ENCODE results near the gene RRP1. TPM values are rescaled to one million over a fixed set of nuclear protein-coding genes. Genes with fewer than 3 reads are reported as not detected.

Gene RRP1
- polyA plus RNA-seq, 1 of the 3 experiments (the other 2 are of a cell fraction) = 22.7 TPM

DNA sequence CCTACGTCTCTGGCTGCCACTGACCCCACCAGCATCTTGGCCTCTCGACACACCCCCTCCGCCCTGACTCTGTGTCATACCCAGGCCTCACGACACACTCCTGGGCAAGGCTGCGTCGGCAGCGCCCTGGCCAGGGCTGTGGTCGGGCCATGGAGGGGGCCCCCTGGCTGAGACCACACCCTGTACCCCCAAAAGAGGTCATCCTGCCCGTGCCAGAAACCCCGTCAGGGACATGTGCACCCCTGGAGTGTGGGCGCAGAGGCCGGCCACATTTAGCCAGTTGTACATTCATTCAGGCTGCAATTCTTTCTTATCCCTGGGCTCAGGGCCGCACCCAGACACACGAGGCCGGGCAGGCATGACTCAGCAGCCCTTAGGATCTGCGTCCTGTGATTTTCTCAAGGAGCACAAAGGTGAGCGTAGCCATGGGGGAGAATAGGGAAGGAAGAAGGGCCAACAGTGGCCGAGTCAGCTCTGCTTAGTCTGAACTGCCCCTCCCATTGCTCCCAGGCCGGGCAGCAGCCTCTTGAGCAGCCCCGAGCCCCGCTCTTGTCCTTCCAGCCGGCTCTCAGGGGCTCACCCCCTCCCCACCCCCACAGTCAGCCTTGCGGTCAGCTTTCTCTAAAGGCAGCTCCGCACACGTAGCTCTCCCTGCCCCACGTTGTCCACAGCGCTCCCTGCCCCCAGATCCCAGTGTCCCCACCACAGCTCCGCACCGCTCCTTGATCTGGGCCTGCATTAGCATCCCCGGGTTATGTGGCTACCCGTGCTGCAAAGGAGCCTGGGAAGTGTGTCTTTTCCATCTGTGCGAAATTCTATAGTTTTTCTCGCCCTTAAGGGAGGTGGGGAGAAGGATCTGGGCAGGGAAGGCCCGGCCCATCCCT is 21.2 kb upstream of the RRP1 start:
- H3K9ac ChIP-seq = peak overlapping the region; percentile 48; the same call in 1 of the 2 replicates
- no peaks in the 10 kb centered on the region for H3K9me2 ChIP-seq
- 80% methylated on average over 23 of the region's 34 CpGs for WGBS (ENCODE audit: low lambda C conversion rate)
- DNase-seq = no peak
- no peaks in the 10 kb centered on the region for H3K79me2 ChIP-seq (ENCODE audit: insufficient read depth)
- peaks cover 0 to 5% of the 10 kb centered on the region in 2 experiments; a peak in 2 of 4 replicates for H3K4me1 ChIP-seq (ENCODE audit: control insufficient read depth in 1 of 2, insufficient read depth in 2 of 2, low read depth in 1 of 2, low read length in 1 of 2)
- ChIA-PET POLR2A (no interaction called here), CTCF (interaction anchor here (0.5 kb wide), 1 partner anchor 21 kb away, joined by 3 read pairs; no protein-coding TSS in a partner anchor)
- TF ChIP-seq, protein P1, sequence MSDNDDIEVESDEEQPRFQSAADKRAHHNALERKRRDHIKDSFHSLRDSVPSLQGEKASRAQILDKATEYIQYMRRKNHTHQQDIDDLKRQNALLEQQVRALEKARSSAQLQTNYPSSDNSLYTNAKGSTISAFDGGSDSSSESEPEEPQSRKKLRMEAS (IDR thresholded peaks at IDR 0.05; ENCODE audit: low read depth) = peak; percentile 57
- TF ChIP-seq, protein P2, sequence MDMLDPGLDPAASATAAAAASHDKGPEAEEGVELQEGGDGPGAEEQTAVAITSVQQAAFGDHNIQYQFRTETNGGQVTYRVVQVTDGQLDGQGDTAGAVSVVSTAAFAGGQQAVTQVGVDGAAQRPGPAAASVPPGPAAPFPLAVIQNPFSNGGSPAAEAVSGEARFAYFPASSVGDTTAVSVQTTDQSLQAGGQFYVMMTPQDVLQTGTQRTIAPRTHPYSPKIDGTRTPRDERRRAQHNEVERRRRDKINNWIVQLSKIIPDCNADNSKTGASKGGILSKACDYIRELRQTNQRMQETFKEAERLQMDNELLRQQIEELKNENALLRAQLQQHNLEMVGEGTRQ (IDR thresholded peaks at IDR 0.05; ENCODE audit: borderline replicate concordance, low read depth, low read length) = no peak
- no peaks in the 10 kb centered on the region for H4K20me1 ChIP-seq (ENCODE audit: insufficient read depth)
- no peak overlapping the region for H3K27ac ChIP-seq (ENCODE audit: low read depth in 2 of 2, low read length in 1 of 2)
- H3K9me3 ChIP-seq = no peaks in the 10 kb centered on the region
- no peak overlapping the region for H3K4me2 ChIP-seq
- no peak overlapping the region for H2AFZ ChIP-seq (ENCODE audit: low read depth)
- H3K36me3 ChIP-seq (replicated peaks in 1 of 2; ENCODE audit: control insufficient read depth in 1 of 2, insufficient read depth in 2 of 2, low read length in 1 of 2) = peaks cover under 1 to 3% of the 10 kb centered on the region in 2 experiments
- no peak overlapping the region for H3K4me3 ChIP-seq (ENCODE audit: low read depth in 2 of 2, low read length in 1 of 2)
- no peaks in the 10 kb centered on the region for H3K27me3 ChIP-seq (ENCODE audit: insufficient read depth)
- H3F3A ChIP-seq (replicated peaks; ENCODE audit: insufficient read depth) = peaks cover 12% of the 10 kb centered on the region

DNA sequence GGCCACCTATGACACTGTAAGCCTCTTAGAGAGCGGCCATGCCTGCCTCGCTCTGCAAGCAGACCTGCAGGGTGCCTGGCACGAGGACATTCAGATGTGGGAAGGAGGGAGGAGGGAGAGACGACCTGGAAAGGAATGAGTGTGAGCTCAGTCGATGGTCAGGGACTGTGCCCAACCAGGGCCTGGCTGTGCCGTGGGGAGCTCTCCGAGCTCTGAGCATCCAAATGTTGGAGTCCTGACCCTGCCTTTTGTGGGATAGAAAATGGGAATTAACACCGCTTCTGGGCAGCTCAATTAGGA is 20.6 kb upstream of the RRP1 start:
- Histone ChIP-seq H3K36me3 (replicated peaks in 1 of 2; ENCODE audit: control insufficient read depth in 1 of 2, insufficient read depth in 2 of 2, low read length in 1 of 2) (peaks cover 6 to 9% of the 10 kb centered on the region in 2 experiments), H3K79me2 (ENCODE audit: insufficient read depth) (no peaks in the 10 kb centered on the region), H3K4me2 (no peak overlapping the region), H3K27me3 (ENCODE audit: insufficient read depth) (no peaks in the 10 kb centered on the region), H3K4me3 (ENCODE audit: low read depth in 2 of 2, low read length in 1 of 2) (no peak overlapping the region), H4K20me1 (ENCODE audit: insufficient read depth) (no peaks in the 10 kb centered on the region), H2AFZ (ENCODE audit: low read depth) (no peak overlapping the region), H3K4me1 (ENCODE audit: control insufficient read depth in 1 of 2, insufficient read depth in 2 of 2, low read depth in 1 of 2, low read length in 1 of 2) (peaks cover 0 to 5% of the 10 kb centered on the region in 2 experiments; a peak in 2 of 4 replicates), H3F3A (replicated peaks; ENCODE audit: insufficient read depth) (peaks cover 17% of the 10 kb centered on the region), H3K9me3 (no peaks in the 10 kb centered on the region), H3K9ac (no peak overlapping the region), H3K27ac (ENCODE audit: low read depth in 2 of 2, low read length in 1 of 2) (no peak overlapping the region), H3K9me2 (no peaks in the 10 kb centered on the region)
- no peak for DNase-seq
- TF ChIP-seq, protein P2 (IDR thresholded peaks at IDR 0.05; ENCODE audit: borderline replicate concordance, low read depth, low read length) = no peak
- TF ChIP-seq TCF12 (IDR thresholded peaks at IDR 0.05) (no peak), POLR2AphosphoS5 (IDR thresholded peaks at IDR 0.05; ENCODE audit: low read depth, low read length) (no peak), FOSL2 (IDR thresholded peaks at IDR 0.05; ENCODE audit: borderline replicate concordance, low read depth) (no peak), GATA2 (CRISPR knock-in tag; IDR thresholded peaks at IDR 0.05) (no peak), SMC3 (IDR thresholded peaks at IDR 0.05; ENCODE audit: low read depth, low read length) (no peak), EZH2phosphoT487 (IDR thresholded peaks at IDR 0.05; ENCODE audit: borderline replicate concordance, low read depth) (no peak), SIN3A (IDR thresholded peaks at IDR 0.05; ENCODE audit: borderline replicate concordance, low read depth, low read length) (no peak), TEAD4 (IDR thresholded peaks at IDR 0.05; ENCODE audit: borderline replicate concordance, insufficient read depth) (no peak), RXRA (IDR thresholded peaks at IDR 0.05; ENCODE audit: borderline replicate concordance, low read depth) (no peak), EP300 (IDR thresholded peaks at IDR 0.05; ENCODE audit: borderline replicate concordance in 1 of 2, low read depth in 1 of 2, low read length in 1 of 2) (no peak)
- TF ChIP-seq, protein P3, sequence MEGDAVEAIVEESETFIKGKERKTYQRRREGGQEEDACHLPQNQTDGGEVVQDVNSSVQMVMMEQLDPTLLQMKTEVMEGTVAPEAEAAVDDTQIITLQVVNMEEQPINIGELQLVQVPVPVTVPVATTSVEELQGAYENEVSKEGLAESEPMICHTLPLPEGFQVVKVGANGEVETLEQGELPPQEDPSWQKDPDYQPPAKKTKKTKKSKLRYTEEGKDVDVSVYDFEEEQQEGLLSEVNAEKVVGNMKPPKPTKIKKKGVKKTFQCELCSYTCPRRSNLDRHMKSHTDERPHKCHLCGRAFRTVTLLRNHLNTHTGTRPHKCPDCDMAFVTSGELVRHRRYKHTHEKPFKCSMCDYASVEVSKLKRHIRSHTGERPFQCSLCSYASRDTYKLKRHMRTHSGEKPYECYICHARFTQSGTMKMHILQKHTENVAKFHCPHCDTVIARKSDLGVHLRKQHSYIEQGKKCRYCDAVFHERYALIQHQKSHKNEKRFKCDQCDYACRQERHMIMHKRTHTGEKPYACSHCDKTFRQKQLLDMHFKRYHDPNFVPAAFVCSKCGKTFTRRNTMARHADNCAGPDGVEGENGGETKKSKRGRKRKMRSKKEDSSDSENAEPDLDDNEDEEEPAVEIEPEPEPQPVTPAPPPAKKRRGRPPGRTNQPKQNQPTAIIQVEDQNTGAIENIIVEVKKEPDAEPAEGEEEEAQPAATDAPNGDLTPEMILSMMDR (IDR thresholded peaks at IDR 0.05) = no peak
- TF ChIP-seq, protein P4, sequence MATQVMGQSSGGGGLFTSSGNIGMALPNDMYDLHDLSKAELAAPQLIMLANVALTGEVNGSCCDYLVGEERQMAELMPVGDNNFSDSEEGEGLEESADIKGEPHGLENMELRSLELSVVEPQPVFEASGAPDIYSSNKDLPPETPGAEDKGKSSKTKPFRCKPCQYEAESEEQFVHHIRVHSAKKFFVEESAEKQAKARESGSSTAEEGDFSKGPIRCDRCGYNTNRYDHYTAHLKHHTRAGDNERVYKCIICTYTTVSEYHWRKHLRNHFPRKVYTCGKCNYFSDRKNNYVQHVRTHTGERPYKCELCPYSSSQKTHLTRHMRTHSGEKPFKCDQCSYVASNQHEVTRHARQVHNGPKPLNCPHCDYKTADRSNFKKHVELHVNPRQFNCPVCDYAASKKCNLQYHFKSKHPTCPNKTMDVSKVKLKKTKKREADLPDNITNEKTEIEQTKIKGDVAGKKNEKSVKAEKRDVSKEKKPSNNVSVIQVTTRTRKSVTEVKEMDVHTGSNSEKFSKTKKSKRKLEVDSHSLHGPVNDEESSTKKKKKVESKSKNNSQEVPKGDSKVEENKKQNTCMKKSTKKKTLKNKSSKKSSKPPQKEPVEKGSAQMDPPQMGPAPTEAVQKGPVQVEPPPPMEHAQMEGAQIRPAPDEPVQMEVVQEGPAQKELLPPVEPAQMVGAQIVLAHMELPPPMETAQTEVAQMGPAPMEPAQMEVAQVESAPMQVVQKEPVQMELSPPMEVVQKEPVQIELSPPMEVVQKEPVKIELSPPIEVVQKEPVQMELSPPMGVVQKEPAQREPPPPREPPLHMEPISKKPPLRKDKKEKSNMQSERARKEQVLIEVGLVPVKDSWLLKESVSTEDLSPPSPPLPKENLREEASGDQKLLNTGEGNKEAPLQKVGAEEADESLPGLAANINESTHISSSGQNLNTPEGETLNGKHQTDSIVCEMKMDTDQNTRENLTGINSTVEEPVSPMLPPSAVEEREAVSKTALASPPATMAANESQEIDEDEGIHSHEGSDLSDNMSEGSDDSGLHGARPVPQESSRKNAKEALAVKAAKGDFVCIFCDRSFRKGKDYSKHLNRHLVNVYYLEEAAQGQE (IDR thresholded peaks at IDR 0.05; ENCODE audit: low read depth, low read length) = no peak
- ChIA-PET CTCF (no interaction called here), POLR2A (no interaction called here)
- WGBS (ENCODE audit: low lambda C conversion rate) = 83% methylated on average over 8 of the region's 8 CpGs
